ENCODE results near the gene VPS37D. TPM values are rescaled to one million over a fixed set of nuclear protein-coding genes. Genes with fewer than 3 reads are reported as not detected.
A peak's percentile ranks its signal among the peaks of the same experiment; 100 is the strongest.
"Not testable (repeated sequence)": the region's sequence is repeated elsewhere in the genome, so short reads cannot be mapped to it uniquely, and the experiment has no call there.

VPS37D gene
- total RNA-seq, 1 donor from 2014 or later = 0.24 TPM

DNA sequence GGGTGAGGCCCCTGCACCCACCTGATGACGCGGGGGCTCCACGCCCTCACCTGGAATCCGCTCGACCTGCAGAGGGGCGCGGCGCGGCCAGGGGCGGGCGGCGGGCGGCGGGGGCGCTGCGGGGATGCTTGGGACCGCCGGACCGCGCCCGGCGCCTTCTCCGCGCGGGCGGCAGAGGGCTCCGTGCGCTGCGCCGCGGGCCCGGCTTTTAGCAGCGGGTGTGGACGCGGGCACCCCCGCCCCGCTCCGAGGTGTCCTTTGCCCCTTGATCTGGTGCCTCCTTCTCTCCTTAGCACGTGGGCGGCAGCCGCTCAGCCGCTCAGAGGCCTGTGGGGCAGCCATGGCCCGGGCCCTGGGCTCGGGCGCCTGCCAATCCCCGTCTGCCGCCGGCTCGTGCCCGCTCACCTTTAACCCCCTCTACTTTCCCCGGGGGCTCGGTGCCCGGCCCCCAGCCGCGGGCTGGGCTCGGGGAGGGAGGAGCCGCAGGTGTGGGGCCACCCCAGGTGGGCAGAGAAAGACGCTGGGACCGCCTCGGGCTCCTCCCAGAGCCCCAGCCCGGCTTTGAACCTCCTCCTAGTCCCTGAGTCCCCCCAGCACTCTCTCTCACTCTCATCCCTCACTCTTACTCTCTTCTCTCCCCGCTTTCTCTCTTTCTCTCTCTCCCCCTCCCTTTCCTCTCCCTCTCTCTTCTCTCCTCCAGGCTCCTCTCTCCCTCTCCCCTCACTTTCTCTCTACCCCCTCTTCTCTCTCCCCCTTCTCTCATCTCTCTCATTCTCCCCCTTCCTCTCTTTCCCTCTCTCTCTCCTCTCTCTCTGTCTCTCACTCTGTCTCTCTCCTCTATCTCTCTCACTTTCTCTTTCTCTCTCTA is 19.7 kb upstream of the VPS37D start:
- DNase-seq (no peak), ATAC-seq (ENCODE audit: low read depth) (peak; percentile 71)
- H3K27me3 Mint-ChIP-seq = peaks cover 57% of the 10 kb centered on the region
- H3K36me3 Mint-ChIP-seq (ENCODE audit: low read depth) = no peaks in the 10 kb centered on the region
- POLR2A ChIA-PET = no interaction called here
- TF ChIP-seq, protein P1, sequence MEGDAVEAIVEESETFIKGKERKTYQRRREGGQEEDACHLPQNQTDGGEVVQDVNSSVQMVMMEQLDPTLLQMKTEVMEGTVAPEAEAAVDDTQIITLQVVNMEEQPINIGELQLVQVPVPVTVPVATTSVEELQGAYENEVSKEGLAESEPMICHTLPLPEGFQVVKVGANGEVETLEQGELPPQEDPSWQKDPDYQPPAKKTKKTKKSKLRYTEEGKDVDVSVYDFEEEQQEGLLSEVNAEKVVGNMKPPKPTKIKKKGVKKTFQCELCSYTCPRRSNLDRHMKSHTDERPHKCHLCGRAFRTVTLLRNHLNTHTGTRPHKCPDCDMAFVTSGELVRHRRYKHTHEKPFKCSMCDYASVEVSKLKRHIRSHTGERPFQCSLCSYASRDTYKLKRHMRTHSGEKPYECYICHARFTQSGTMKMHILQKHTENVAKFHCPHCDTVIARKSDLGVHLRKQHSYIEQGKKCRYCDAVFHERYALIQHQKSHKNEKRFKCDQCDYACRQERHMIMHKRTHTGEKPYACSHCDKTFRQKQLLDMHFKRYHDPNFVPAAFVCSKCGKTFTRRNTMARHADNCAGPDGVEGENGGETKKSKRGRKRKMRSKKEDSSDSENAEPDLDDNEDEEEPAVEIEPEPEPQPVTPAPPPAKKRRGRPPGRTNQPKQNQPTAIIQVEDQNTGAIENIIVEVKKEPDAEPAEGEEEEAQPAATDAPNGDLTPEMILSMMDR (IDR thresholded peaks at IDR 0.05) = no peak
- H3K4me3 Mint-ChIP-seq = peak overlapping the region; percentile 50
- H3K9me3 Mint-ChIP-seq = no peaks in the 10 kb centered on the region
- CTCF ChIA-PET = no interaction called here
- peaks cover 7% of the 10 kb centered on the region for H3K4me1 Mint-ChIP-seq
- no peak overlapping the region for H3K27ac Mint-ChIP-seq
- intact Hi-C loops (cut with micrococcal nuclease) = loop anchor here (2.0 kb wide), 1 partner anchor 77 kb away; no protein-coding TSS in a partner anchor

DNA sequence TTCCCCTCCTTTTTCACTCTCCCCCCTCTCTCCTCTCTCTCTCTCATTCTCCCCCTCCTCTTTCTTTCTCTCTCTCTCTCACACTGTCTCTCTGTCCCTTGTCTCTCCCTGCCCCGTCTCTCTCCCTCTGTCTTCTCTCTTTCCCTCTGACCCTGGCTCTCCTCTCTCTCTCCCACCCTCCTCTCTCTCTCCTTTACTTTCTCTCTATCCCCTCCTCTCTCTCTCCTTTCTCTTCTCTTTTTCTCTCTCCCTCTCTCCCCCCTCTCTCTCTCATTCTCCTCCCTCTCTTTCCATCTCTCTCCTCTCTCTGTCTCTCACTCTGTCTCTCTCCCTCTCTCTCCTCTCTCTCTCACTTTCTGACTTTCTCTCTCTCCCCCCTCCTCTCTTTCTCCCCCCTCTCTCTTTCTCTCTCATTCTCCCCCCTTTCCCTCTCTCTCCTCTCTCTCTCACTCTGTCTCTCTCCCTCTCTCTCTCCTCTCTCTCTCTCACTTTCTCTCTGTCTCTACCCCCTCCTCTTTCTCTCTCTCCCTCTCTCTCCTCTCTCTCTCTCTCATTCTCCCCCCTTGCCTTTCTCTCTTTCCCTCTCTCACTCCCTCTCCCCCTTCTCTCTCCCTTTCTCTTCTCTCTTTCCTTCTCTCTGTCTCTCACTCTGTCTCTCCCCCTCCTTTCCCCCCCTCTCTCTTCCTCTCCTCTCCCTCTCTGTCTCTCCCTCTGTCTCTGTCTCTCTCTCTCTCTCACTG is 18.9 kb upstream of the VPS37D start:
- Mint-ChIP-seq H3K27me3 (peaks cover 59% of the 10 kb centered on the region), H3K36me3 (ENCODE audit: low read depth) (no peaks in the 10 kb centered on the region), H3K9me3 (no peaks in the 10 kb centered on the region), H3K4me3 (peak overlapping the region; percentile 50), H3K4me1 (peaks cover 7% of the 10 kb centered on the region), H3K27ac (no peak overlapping the region)
- CTCF ChIA-PET = no interaction called here
- no peak for ATAC-seq (ENCODE audit: low read depth)
- intact Hi-C loops (cut with micrococcal nuclease) = loop anchor here (2.0 kb wide), 1 partner anchor 76 kb away; no protein-coding TSS in a partner anchor
- POLR2A ChIA-PET = no interaction called here
- DNase-seq = no peak
- TF ChIP-seq, protein P1 (IDR thresholded peaks at IDR 0.05) = no peak

DNA sequence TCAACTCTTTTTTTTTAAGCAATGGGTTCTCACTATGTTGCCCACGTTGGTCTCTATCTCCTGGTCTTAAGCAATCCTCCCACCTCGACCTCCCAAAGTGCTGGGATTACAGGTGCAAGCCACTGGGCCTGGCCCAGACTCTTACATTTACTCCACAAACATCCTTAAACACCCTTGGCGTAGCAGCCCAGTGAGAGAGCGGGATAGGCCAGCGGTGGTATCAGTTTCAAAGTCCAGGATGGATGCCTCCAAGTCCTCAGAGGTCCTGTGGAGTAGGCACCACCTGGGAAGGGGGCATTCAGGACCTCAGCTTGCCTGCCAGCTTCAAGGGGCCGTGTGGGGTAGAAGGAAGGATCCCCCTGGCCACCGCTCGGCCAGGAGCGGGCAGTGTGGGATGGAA is 18.1 kb upstream of the VPS37D start:
- DNase-seq (no peak), ATAC-seq (ENCODE audit: low read depth) (no peak)
- ChIA-PET POLR2A (no interaction called here), CTCF (no interaction called here)
- TF ChIP-seq, protein P1 (IDR thresholded peaks at IDR 0.05) = no peak
- peaks cover 7% of the 10 kb centered on the region for H3K4me1 Mint-ChIP-seq
- no peak overlapping the region for H3K27ac Mint-ChIP-seq
- peaks cover 59% of the 10 kb centered on the region for H3K27me3 Mint-ChIP-seq
- H3K36me3 Mint-ChIP-seq (ENCODE audit: low read depth) = no peaks in the 10 kb centered on the region
- intact Hi-C loops (cut with micrococcal nuclease) = loop anchor here (2.0 kb wide), 1 partner anchor 75 kb away; no protein-coding TSS in a partner anchor
- no peaks in the 10 kb centered on the region for H3K9me3 Mint-ChIP-seq
- peak overlapping the region; percentile 36 for H3K4me3 Mint-ChIP-seq

DNA sequence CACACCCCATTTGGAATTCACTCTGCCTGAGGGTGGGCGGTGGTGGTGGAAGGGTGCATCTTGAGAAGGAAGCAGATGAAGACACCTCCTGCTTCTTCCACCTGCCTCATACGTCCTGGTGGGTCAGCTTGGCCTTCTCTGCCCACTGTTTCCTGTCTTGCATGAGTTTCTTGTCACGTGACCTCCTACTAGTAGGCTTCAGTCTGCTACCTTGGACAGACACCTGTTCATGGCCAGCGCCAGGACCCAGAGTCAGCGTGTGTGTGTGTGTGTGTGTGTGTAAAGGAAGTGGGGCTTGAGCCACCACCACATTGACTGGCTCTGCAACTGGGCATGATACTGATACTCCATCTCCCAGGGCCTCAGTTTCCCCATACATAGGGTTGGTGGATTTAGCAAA is 17.1 kb upstream of the VPS37D start:
- no peak overlapping the region for H3K27ac Mint-ChIP-seq
- H3K27me3 Mint-ChIP-seq = peaks cover 55% of the 10 kb centered on the region
- H3K4me1 Mint-ChIP-seq = peaks cover 7% of the 10 kb centered on the region
- intact Hi-C loops (cut with micrococcal nuclease) = no loop called here
- H3K4me3 Mint-ChIP-seq = no peak overlapping the region
- no peak for ATAC-seq (ENCODE audit: low read depth)
- no peak for DNase-seq
- ChIA-PET POLR2A (no interaction called here), CTCF (no interaction called here)
- no peaks in the 10 kb centered on the region for H3K9me3 Mint-ChIP-seq
- TF ChIP-seq, protein P1 (IDR thresholded peaks at IDR 0.05) = no peak
- no peaks in the 10 kb centered on the region for H3K36me3 Mint-ChIP-seq (ENCODE audit: low read depth)

DNA sequence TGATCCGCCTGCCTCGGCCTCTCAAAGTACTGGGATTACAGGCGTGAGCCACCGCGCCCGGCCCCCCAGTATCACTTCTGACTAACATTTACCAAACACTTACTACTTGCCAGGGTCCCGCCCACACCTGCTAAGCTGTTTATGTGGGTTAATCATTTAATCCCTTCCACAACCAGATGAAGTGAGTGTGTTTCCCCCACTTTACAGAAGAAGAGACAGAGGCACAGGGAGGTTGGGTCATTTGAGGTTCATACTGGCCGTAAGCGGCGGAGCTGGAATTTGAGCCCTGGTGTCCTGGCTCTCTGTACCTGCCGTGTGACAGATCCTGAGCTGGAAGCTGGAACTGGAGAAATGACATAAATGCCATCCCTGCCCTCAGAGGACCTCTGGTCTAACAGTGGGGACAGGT is 15.1 kb upstream of the VPS37D start:
- ATAC-seq (ENCODE audit: low read depth) (no peak), DNase-seq (no peak)
- peaks cover 7% of the 10 kb centered on the region for H3K4me1 Mint-ChIP-seq
- ChIA-PET CTCF (no interaction called here), POLR2A (no interaction called here)
- no peak overlapping the region for H3K27ac Mint-ChIP-seq
- intact Hi-C loops (cut with micrococcal nuclease) = no loop called here
- H3K27me3 Mint-ChIP-seq = peaks cover 41% of the 10 kb centered on the region
- TF ChIP-seq, protein P1 (IDR thresholded peaks at IDR 0.05) = no peak
- H3K9me3 Mint-ChIP-seq = no peaks in the 10 kb centered on the region
- H3K36me3 Mint-ChIP-seq (ENCODE audit: low read depth) = no peaks in the 10 kb centered on the region
- H3K4me3 Mint-ChIP-seq = no peak overlapping the region

DNA sequence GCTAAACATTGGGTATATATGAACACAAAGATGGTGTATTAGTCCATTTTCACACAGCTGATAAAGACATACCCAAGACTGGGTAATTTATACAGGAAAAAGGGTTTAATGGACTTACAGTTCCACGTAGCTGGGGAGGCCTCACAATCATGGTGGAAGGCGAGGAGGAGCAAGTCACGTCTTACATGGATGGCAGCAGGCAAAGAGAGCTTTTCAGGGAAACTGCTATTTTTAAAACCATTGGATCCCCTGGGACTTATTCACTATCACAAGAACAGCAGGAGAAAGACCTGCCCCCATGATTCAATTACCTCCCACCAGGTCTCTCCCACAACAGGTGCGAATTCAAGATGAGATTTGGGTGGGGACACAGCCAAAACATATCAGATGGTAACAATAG is 12.3 kb upstream of the VPS37D start:
- H3K9me3 Mint-ChIP-seq; DNase-seq; intact Hi-C loops (cut with micrococcal nuclease); H3K27ac Mint-ChIP-seq; H3K36me3 Mint-ChIP-seq (ENCODE audit: low read depth); ATAC-seq (ENCODE audit: low read depth); CTCF ChIA-PET; H3K4me3 Mint-ChIP-seq; POLR2A ChIA-PET; H3K4me1 Mint-ChIP-seq: not testable (repeated sequence)
- H3K27me3 Mint-ChIP-seq = peaks cover 30% of the 10 kb centered on the region
